Measurements from ENCODE around the gene FNIP2.

GRCh38 chr4:158845311-158846041 is 76.7 kb downstream of the FNIP2 start:
- no peak for TF ChIP-seq CTCF (conservative IDR thresholded peaks at IDR 0.05; ENCODE audit: low read length)
- no peak for TF ChIP-seq EZH2phosphoT487 (IDR thresholded peaks at IDR 0.05; ENCODE audit: borderline replicate concordance, low read depth, low read length)

Data from OCI-LY7 (cell line).